Stimulated activated CD8-positive, alpha-beta memory T cell treated with anti-CD3 and anti-CD28 coated beads, Interleukin-2, amount 100 ng/mL, for 1 hour (primary cell): ENCODE results near the gene VSIG10L2.
"Not testable (repeated sequence)": the region's sequence is repeated elsewhere in the genome, so short reads cannot be mapped to it uniquely, and the experiment has no call there.

Experiments used
- DNase-seq, 2 donors: peaks; one replicate each; pipeline ENCODE4 v3.0.0-alpha.2; 2020; ENCODE audit warnings: low read depth in 2 of 2

Gene VSIG10L2

DNA sequence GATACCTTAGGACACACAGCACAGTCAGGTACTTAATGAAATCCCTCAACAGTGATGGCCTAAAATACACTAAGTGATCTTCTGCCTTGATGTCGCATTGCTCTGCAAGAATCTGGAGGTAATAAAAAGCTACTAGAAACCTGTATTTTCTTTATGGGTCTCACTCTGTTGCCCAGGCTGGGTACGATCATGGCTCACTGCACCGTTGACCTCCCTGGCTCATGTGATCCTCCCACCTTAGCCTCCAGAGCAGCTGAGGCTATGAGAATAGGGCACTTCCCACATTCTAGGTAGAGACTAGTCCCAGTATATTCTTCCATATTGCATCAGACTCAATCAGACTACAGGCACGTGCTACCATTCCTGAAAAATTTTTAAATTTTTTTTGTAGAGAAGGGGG lies 21.7 kb downstream of the VSIG10L2 start:
- no peak for DNase-seq

DNA sequence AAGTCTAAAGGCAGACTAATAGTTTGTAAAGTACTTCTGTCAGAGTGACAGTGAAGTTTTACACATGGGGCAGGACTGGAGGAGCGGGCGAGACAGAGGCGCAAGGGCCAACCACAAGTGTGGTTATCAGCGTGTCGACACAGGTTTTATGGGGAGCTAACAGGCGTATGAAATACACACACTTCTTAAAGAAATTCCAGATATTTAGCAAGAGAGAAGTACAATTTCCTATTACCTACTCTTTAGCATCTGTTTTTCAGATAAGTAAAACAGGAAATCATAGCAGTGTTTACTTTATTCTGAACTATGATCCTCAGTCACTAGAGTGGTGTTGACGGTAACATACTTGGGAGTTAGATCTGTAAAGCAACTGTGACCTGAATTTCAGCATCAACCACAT lies 22.5 kb downstream of the VSIG10L2 start:
- DNase-seq: no peak

DNA sequence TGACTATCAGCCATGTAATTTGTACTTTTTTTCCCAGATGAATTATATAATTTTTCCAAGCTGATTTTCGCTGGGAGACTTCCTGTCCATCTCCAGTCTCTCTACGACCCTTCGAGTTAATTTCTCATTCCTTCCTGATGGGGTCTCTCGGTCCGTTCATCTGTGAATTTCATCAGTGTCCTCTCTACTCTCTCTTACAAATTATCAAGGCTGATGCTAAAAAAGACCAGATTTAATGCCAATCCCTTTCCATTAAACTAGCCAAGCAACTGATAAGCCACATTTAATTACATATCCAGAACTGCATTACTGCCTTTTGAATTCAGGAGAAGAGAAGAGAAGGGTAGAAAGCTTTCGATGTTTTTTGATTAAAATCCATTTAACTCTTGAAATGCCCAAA lies 25.8 kb downstream of the VSIG10L2 start:
- no peak for DNase-seq

DNA sequence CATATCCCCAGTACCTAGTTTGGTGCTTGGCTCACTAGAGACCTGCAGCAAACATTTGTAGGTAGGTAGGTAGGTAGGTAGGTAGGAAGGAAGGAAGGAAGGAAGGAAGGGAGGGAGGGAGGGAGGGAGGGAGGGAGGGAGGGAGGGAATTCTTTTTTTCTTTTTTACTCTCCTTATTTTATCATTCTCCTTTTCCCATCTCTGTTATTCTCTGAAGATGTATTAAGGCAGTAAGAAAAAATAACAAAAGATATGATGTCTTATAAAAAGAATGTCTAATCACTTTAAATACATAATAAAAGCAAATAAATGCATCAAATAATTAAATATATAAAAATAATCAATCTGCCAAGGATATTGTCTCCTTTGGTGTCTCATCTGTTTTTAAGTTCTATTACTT lies 28.4 kb downstream of the VSIG10L2 start:
- no peak for DNase-seq

DNA sequence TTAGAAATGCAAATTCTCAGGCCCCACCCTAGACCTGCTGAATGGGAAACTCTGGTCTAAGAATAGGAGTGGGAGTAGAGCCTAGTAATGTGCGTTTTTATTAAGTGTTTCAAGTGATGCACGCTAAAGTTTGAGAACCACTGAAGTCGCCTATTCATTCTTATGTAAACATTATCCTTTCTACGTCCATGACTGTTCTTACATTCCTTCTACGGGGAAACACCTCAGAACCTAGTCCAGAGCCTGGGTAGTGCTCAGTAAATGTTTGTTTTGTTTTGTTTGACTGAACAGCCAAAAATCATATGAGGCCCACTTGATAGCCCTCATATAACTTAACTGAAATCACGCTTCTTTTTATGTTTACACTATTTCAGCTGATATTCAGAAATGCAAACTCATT lies 29.8 kb downstream of the VSIG10L2 start:
- DNase-seq: no peak

DNA sequence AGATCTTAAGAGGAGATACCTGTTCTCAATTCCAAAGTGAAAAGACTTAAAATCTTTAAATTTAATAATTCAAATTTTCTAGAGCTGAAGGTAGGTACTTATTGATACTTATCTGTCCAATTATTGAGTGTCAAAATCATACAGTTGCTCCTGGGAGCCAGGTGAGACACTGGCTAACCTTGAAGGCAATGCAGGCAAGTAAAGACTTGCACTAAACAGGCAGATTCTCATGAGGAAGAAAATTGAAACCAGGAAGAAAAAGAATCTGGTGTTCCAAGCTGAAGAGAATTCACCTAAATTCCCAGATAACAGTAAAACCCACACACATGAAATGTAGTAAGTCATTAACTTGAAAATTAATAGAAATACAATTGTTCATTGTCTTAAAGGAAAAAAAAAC lies 30.3 kb downstream of the VSIG10L2 start:
- DNase-seq: no peak

DNA sequence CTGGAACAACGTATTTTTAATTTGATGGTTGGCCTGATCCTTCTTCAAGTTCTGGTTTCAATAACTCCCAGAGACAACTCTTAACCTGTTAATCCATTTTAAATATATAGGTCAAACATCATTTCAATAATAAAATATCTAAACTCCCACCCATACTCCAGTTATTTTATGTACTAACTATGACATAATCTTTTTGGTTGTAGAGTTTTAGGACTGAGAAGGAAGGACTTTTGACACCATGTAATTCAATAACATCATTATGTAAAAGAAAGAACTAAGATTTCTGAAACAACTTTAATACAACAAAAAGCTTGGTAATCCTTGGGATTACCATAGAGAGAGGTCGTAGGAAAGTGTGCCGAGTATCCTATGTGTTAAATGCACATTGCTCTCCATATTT lies 31.5 kb downstream of the VSIG10L2 start:
- no peak for DNase-seq

DNA sequence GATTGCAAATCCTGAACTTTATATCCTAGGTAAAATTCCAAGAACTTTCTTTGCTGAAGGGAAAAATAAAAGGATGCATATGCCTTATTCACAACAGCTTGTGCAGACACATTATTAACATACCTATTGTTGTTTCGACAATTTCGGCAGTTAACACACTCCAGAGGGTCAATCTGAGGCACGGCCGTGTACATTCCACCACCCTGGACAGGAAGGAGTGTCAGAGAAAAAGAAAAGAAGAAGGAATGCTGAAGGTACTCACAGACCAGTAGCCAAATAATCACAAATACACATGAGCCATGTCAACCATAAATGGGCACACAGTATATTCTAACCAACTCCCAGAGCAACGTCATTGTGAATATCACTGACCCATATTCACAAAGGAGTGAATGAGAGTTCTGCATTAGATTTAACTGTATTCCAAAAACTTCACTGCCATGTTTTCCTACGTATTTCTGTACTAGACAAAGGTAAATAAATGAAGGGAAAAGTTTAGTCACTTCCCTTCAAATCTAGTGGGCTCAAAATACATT lies 32.4 kb downstream of the VSIG10L2 start:
- DNase-seq: no peak

DNA sequence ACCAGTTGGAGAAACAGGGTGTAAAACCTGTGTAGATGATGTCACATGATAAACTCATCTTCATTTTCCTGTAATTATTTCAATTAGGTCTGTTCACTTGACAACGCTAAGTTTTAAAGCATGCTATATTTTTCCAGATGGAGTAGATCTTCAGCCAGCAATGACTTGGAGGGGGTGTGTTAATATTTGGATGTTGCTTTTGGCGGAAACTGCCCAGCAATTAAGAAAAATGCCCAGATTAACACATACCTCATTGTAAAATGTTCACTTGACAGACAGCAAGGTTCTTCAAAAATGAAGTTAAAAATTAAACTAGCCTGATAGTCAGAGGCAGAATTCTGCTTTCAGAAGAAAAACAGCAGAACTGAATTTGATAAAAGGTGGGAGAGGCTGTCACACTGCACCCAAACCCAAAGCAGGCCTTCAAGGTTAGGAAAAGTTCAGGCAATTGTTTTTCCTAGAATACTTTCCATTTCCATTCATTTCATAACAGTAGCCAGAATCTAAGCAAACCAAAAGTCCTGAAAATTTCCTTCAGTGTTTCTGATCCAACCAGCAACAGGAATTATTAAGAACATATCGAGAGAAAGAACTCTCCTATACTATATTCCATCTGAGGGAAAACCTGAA lies 33.0 kb downstream of the VSIG10L2 start:
- DNase-seq: no peak

DNA sequence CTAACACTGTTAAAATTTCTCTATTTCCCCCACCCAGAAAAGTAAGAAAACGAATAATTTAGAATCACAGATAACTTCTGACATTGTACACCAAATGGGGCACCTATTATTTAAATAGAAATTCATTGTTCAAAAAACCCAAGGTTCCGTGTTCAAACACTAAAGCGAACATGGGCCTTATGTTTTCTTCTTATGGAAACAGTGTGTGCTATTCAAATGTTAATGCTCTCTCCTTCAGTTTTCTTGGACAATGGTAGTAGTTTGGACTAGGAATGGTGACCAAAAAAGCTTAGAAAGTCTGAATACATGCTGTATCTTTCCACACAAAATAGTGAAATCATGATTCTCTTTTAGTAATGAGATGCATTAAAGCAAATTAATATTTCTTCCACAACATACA lies 33.7 kb downstream of the VSIG10L2 start:
- DNase-seq: no peak

DNA sequence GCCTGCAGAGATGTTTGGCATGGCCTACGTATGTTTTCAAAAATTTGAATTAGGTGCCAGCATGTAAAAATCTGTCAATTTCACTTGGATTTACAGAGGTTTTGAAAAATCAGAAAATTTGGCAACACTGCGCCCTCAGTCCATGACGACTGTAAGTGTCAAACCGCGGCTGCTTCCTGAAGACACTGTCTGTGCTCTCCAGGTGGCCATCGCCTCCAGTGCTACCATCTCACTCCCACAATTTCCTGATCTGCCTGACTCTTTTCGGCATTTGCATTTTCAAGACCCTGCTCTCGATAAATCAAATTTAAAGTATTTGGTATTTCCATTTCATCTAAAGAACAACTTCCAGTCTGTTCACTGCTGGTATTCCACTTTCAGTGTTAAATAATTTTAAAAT lies 34.6 kb downstream of the VSIG10L2 start:
- DNase-seq: no peak

DNA sequence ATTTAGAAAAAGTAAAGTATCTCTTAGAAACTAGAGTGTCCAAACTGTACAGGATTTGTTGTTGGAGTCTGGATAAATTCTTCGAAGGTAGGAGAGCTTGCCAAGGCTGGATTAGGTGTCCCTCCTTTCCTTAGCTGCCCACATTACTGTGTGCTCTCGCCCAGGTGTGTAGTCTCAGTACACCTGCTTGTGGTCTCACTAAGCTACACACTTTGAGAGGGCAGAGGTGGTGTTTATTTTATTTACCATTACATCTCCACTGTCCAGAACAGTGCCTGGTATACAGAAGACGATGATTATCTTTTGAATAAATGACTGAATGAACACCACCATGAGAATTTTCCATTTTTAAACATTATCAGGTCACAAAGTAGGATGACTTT lies 36.5 kb downstream of the VSIG10L2 start:
- no peak for DNase-seq

DNA sequence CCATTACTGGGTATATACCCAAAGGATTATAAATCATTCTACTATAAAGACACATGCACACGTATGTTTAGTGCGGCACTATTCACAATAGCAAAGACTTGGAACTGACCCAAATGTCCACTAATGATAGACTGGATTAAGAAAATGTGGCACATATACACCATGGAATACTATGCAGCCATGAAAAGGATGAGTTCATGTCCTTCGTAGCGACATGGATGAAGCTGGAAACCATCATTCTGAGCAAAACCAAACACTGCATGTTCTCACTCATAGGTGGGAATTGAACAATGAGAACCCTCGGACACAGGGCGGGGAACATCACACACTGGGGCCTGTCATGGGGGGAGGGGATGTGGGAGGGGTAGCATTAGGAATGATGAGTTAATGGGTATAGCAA lies 40.1 kb downstream of the VSIG10L2 start:
- DNase-seq: not testable (repeated sequence)

DNA sequence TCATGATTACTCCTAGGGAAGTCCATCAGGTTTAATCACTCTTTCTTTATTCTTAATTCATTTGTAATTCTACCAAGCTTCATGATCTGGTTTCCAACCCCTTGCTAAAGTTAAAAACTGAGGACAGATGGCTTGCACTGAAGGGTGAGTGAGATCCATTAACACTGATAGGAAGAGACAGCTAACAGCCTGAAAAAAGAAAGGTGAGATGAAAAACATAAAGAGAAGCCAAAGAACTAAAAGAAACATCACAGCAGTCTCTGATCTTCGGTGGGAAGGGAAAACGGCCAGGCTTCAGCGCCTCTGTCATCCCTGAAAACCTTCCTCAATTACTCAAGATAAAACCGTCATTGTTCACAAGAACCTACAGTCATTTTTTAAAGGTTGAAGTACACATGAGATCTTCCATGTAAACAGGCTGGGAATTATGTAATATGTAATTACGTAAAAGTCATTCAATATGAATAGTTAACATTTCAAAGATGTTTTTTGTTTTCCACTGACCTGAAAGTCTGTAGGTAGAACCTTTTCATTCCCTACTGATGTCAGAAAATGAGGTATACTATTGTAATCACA lies 41.3 kb downstream of the VSIG10L2 start:
- DNase-seq: no peak

DNA sequence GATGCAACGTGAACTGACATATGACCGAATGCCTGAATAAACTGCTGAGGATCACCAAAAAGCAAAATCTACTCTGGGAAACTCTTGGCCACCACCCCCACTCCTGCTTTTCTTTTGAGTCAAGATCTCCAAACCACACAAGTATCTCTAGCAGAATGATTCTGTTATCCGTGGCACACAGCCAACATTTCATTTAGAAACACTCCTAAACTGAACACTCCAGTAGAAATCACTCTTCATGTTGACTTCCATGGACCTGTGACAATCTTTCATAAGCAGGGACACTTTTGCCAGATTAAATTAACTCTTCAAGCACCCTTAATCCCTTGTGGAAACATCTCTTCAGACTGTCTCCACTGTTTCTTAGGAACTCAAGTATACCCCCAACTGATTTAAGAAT lies 44.4 kb downstream of the VSIG10L2 start:
- no peak for DNase-seq

DNA sequence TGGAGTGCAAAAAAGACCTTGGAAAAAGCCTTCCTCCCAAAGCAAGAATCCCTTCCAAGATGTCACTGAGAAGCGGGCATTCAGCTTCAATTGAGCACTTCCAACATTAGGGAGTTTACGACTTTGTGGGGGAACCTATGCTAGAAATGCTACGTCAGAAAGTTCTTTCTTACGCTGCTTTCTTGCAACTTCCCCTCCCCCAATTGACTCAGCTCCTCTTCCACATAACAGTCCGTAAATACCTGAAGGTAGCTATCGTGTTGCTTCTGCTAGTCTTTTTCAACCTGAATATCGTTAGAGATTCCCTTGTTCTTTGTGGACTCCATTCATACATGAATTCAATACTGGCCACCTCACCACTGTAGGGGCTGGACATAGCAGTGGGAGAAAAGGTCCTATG lies 47.0 kb downstream of the VSIG10L2 start:
- DNase-seq: no peak

DNA sequence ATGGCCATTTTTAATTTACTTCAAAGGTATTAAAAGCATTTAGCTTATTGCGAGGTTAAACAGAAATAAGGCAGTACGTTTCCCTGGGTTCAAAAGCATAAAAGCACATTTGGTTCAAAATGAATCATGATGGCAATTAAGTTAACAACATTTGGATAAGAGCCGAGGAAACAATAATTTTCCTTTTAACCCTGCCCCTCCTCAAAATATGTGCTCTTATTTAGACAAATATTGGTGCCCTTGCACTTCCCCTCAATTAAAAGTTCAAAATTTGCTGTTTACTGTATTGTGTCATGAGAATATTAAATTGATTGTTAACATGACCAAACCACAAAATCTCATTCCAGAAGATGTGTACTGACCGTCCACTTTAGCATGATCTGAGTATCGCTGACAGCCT lies 48.7 kb downstream of the VSIG10L2 start:
- DNase-seq: no peak

DNA sequence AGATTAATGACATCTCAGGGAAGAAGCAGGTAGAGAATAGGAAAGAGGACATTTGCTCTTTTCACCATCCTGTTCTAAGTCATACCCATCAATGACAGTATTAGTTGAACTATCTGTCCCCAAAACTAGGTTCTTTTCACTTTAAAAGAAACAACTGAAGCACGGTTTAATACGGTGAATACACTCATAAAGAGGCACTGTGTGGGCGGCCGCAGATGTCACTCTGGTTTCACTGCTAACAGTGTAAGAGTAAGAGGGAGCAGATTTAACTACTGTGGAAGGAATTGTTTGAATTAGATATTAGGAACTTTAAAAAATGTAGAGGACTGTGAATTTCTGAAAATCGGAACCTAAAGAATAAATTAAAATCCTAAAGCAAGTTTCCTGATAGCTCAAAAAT lies 49.5 kb downstream of the VSIG10L2 start:
- no peak for DNase-seq

DNA sequence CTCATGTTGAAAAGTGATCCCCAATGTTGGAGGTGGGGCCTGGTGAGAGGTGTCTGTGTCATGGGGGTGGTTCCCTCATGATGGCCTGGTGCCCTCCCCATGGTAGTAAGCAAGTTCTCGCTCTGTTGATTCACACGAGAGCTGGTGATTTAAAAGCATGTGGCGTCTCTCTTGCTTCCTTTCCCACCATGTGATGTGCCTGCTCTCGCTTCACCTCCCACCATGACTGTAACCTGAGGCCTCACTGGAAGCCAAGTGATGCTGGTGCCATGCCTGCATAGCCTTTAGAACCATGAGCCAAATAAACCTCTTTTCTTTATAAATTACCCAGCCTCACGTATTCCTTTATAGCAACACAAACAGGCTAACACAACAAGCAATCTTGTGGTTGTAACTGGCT lies 52.4 kb downstream of the VSIG10L2 start:
- DNase-seq: no peak

DNA sequence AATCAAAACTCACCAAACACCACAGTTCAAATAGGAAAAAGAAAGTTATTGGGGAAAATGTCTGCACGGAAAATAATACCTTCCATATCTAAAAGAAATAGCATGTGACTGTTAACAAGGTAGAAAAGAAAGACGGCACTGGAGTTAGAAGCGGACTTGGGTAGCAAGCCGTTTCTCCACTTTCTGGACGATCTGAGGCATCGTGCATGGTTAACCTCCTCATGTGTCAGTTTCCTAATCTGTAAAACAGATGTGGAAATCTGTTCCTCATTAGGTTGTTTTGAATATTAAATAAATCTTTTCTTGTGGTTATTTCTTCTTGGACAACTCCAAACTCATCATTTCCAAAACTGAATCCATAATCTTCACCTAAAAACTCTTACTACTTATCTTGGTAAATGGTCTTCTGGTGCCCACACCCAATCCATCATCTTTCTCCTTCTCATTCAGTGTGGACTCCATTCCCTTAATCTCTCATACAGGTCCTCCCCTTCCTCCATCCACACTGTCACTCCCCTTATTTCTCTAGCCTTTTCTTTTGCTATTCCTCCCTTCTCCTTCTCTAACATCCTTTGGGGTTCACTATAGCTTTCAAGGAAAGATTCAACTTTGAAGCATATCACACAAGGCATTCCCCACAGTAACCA lies 53.5 kb downstream of the VSIG10L2 start:
- no peak for DNase-seq

DNA sequence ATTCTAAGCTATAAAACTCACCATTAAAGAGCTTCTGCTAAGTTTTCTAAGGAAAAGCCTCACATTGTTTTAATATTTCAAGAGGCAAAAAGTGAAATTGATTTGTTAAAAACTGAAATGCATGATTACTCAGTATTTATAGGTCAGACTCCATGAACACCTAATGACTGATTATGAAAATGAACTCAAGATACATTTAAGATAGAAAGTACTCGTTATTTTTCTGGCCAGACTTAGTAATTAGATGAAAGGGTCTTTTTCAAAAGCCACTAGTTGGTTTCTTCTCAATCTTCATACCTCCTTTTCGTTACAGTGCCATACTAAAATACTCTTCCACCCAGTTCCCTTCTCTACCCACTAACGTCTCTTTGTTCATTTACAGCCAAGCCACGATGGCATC lies 56.3 kb downstream of the VSIG10L2 start:
- DNase-seq: no peak
